ENCODE data around the gene RNF187. TPM values are rescaled to one million over a fixed set of nuclear protein-coding genes. Genes with fewer than 3 reads are reported as not detected.

The RNF187 gene
- total RNA-seq, 4 donors from 2014 or later = 75.8 to 106 (median 80.1) TPM

DNA sequence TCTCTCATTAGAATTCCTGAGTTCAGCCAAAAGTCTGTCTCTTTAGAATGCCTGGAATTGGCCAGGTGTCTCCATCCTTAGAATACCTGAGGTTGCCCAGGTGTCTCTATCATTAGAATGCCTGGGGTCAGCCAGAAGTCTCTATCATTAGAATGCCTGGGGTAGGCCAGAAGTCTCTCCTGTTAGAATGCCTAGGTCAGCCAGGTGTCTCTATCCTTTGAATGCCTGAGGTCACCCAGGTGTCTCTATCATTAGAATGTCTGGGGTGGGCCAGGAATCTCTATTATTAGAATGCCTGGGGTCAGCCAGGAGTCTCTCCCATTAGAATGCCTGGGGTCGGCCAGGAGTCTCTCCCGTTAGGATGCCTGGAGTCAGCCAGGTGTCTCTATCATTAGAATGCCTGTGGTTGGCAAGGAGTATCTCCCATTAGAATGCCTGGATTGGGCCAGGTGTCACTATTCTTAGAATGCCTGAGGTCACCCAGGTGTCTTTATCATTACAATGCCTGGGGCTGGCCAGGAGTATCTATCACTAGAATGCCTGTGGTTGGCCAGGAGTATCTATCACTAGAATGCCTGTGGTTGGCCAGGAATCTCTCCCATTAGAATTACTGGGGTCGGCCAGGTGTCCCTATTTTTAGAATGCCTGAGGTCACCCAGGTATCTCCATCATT is 43.0 kb downstream of the RNF187 start:
- 50 to 77% methylated on average over 3 of the region's 3 CpGs for WGBS, 2 donors
- peak in 1 of 2 donors; percentile 29 for DNase-seq (ENCODE audit: low spot score in 2 of 2)
- intact Hi-C loops (cut with DNase I; ENCODE audit: low total_unique reads) = no loop called here
- TF ChIP-seq POLR2A (IDR thresholded peaks at IDR 0.05) = no peak
- TF ChIP-seq, protein P1, sequence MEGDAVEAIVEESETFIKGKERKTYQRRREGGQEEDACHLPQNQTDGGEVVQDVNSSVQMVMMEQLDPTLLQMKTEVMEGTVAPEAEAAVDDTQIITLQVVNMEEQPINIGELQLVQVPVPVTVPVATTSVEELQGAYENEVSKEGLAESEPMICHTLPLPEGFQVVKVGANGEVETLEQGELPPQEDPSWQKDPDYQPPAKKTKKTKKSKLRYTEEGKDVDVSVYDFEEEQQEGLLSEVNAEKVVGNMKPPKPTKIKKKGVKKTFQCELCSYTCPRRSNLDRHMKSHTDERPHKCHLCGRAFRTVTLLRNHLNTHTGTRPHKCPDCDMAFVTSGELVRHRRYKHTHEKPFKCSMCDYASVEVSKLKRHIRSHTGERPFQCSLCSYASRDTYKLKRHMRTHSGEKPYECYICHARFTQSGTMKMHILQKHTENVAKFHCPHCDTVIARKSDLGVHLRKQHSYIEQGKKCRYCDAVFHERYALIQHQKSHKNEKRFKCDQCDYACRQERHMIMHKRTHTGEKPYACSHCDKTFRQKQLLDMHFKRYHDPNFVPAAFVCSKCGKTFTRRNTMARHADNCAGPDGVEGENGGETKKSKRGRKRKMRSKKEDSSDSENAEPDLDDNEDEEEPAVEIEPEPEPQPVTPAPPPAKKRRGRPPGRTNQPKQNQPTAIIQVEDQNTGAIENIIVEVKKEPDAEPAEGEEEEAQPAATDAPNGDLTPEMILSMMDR (IDR thresholded peaks at IDR 0.05) = no peak
- no peak overlapping the region for H3K4me3 ChIP-seq (ENCODE audit: low read depth, poor library complexity, severe bottlenecking)

DNA sequence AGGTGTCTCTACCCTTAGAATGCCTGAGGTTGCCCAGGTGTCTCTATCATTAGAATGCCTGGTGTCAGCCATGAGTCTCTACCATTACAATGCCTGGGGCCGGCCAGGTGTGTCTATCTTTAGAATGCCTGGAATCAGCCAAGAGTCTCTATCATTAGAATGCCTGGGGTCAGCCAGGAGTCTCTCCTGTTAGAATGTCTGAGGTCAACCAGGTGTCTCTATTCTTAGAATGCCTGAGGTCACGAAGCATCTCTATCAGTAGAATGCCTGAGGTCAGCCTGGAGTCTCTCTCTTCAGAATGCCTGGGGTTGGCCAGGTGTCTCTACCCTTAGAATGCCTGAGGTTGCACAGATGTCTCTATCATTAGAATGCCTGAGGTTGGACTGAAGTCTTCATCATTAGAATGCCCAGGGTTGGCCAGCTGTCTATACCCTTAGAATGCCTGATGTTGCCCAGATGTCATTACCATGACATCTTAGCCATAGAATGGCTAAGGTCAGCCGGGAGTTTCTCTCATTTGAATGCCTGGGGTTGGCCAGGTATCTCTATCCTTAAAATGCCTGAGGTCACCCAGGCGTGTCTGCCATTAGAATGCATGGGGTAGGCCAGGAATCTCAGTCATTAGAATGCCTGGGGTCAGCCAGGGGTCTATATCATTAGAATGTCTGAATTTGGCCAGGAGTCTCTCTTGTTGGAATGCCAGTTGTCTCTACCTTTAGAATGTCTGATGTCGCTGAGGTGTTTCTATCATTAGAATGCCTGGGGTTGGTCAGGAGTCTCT is 44.0 kb downstream of the RNF187 start:
- intact Hi-C loops (cut with DNase I; ENCODE audit: low total_unique reads) = no loop called here
- no peak overlapping the region for H3K4me3 ChIP-seq (ENCODE audit: low read depth, poor library complexity, severe bottlenecking)
- no peak for TF ChIP-seq POLR2A (IDR thresholded peaks at IDR 0.05)
- TF ChIP-seq, protein P1 (IDR thresholded peaks at IDR 0.05) = no peak
- 55 to 66% methylated on average over 5 of the region's 5 CpGs for WGBS, 2 donors
- DNase-seq (ENCODE audit: low spot score in 2 of 2) = peak in 1 of 2 donors; percentile 36

- peak in 1 of 2 donors; percentile 21 for DNase-seq (ENCODE audit: low spot score in 2 of 2)
- WGBS, 2 donors = 51 to 76% methylated on average over 3 of the region's 3 CpGs
- H3K4me3 ChIP-seq (ENCODE audit: low read depth, poor library complexity, severe bottlenecking) = no peak overlapping the region
- no peak for TF ChIP-seq POLR2A (IDR thresholded peaks at IDR 0.05)
- TF ChIP-seq, protein P1 (IDR thresholded peaks at IDR 0.05) = no peak
- intact Hi-C loops (cut with DNase I; ENCODE audit: low total_unique reads) = no loop called here
Observed at GRCh38 chr1:228538831-228539230, 51.6 kb downstream of the RNF187 start.

DNA sequence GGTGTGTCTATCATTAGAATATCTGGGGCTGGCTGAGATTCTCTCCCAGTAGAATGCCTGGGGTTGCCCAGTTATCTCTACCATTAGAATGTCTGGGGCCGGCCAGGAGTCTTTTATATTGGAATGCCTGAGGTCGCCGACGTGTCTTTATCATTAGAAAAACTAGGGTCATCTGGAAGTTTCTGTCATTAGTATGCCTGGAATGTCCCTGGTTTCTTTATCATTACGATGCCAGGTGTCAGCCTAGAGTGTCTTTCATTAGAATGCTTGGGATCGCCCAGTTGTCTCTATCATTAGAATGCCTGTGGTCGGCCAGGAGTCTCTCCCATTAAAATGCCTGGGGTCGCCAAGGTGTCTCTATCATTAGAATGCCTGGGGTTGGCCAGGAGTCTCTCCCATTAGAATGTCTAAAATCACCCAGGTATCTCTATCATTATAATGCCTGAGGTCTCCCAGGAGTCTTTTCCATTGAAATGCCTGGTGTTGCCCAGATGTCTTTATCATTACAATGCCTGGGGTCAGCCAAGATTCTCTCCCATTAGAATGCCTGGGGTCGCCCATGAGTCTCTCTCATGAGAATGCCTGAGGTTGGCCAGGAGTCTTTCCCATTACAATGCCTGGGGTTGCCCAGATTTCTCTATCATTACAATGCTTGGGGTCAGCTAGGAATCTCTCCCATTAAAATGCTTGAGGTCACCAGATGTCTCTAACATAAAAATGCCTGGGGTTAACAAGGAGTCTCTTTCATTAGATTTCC is 53.2 kb downstream of the RNF187 start:
- peak in 1 of 2 donors; percentile 29 for DNase-seq (ENCODE audit: low spot score in 2 of 2)
- intact Hi-C loops (cut with DNase I; ENCODE audit: low total_unique reads) = no loop called here
- no peak for TF ChIP-seq POLR2A (IDR thresholded peaks at IDR 0.05)
- TF ChIP-seq, protein P1 (IDR thresholded peaks at IDR 0.05) = no peak
- 59 to 60% methylated on average over 9 of the region's 9 CpGs for WGBS, 2 donors
- H3K4me3 ChIP-seq (ENCODE audit: low read depth, poor library complexity, severe bottlenecking) = no peak overlapping the region

- no peak for TF ChIP-seq POLR2A (IDR thresholded peaks at IDR 0.05)
- no peak overlapping the region for H3K4me3 ChIP-seq (ENCODE audit: low read depth, poor library complexity, severe bottlenecking)
- 52 to 60% methylated on average over 4 of the region's 4 CpGs for WGBS, 2 donors
- intact Hi-C loops (cut with DNase I; ENCODE audit: low total_unique reads) = no loop called here
- DNase-seq (ENCODE audit: low spot score in 2 of 2) = no peak
Observed at GRCh38 chr1:228541725-228542124, 54.5 kb downstream of the RNF187 start.

DNA sequence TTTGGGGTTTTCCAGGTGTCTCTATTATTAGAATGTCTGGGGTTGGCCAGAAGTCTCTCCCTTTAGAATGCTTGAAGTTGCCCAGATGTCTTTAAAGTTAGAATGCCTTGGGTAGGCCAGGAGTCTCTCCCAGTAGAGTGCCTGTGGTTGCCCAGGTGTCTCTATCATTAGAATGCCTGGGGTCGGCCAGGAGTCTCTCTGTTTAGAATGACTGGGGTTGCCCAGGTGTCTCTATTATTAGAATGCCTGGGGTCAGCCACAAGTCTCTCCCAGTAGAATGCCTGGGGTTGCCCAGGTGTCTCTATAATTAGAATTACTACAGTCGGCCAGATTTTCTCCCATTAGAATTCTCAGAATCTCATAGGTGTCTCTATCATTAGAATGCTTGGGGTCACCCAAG is 55.2 kb downstream of the RNF187 start:
- 51 to 66% methylated on average over 2 of the region's 2 CpGs for WGBS, 2 donors
- TF ChIP-seq, protein P1 (IDR thresholded peaks at IDR 0.05) = no peak
- no peak for TF ChIP-seq POLR2A (IDR thresholded peaks at IDR 0.05)
- DNase-seq (ENCODE audit: low spot score in 2 of 2) = no peak
- no peak overlapping the region for H3K4me3 ChIP-seq (ENCODE audit: low read depth, poor library complexity, severe bottlenecking)
- intact Hi-C loops (cut with DNase I; ENCODE audit: low total_unique reads) = no loop called here

Data from lower leg skin (tissue), 4 donors.